GM19452 (cell line): ENCODE results near the gene HTR3E.

Experiments used
- ATAC-seq: cut with Tn5 transposase; IDR thresholded peaks from one replicate; pipeline ENCODE4 v1.9.1; 2021; ENCODE audit not compliant: unreplicated experiment

The HTR3E gene

GRCh38 chr3:184154885-184155643 lies 58.2 kb downstream of the HTR3E start, which contains the start of gene DVL3:
TSS of gene DVL3 (plus strand) at chr3:184155377. CDS start at chr3:184155636, 259 bp downstream.
- ATAC-seq: peak; percentile 73

- peak; percentile 35 for ATAC-seq
These were observed 59.0 kb downstream of the HTR3E start for GRCh38 chr3:184155644-184156521.

GRCh38 chr3:184156522-184156955 lies 59.7 kb downstream of the HTR3E start:
- ATAC-seq: no peak
